H1 (cell line): ENCODE measurements around the gene DCTD. TPM values are rescaled to one million over a fixed set of nuclear protein-coding genes. Genes with fewer than 3 reads are reported as not detected.

Source experiments
- CTCF ChIA-PET: fragments of 300-600 bp; sonication (Branson Sonifier 250); formaldehyde crosslinking; loops from one replicate; lab custom pipeline; 2021; ENCODE audit not compliant: partially characterized antibody; lab: Charles Lee
- POLR2A ChIA-PET: fragments of 300-600 bp; sonication (Branson Sonifier 250); formaldehyde crosslinking; loops from one replicate; lab custom pipeline; 2021; ENCODE audit warnings: inconsistent platforms; ENCODE audit not compliant: partially characterized antibody; lab: Charles Lee
- DNase-seq, 2 experiments: peaks; one replicate each; pipeline versions ENCODE4 v3.0.0 to v3.0.0-alpha.2; 2010 to 2022; ENCODE audit warnings: low spot score in 2 of 2, low read depth in 1 of 2, mixed read lengths in 1 of 2
- FAIRE-seq: peaks from 2 replicates; lab custom pipeline; 2011; peaks lifted over from hg19 to GRCh38; lab: Jason Lieb, UNC
- H2AFZ ChIP-seq: 2 replicates; pipeline ENCODE4 v1.8.1; 2012; ENCODE audit warnings: low read length, inconsistent platforms
- H2AK5ac ChIP-seq: 2 replicates; pipeline ENCODE4 v1.6.1; 2013; ENCODE audit warnings: low read depth, low read length
- H2BK120ac ChIP-seq: replicated peaks from 2 replicates; pipeline ENCODE3; 2013; ENCODE audit warnings: low read depth, low read length, inconsistent platforms
- H2BK12ac ChIP-seq: 2 replicates; pipeline ENCODE4 v1.6.1; 2013; ENCODE audit warnings: low read depth, low read length
- H2BK15ac ChIP-seq: 2 replicates; pipeline ENCODE4 v1.6.1; 2013; ENCODE audit warnings: low read length
- H2BK20ac ChIP-seq: 2 replicates; pipeline ENCODE4 v1.6.1; 2013; ENCODE audit warnings: low read length
- H2BK5ac ChIP-seq: 2 replicates; pipeline ENCODE4 v1.6.1; 2013; ENCODE audit warnings: low read depth, low read length
- H3K14ac ChIP-seq: 2 replicates; pipeline ENCODE4 v1.6.1; 2013; ENCODE audit warnings: inconsistent platforms; ENCODE audit not compliant: insufficient read length
- H3K18ac ChIP-seq: 2 replicates; pipeline ENCODE4 v1.6.1; 2013; ENCODE audit warnings: low read length; ENCODE audit errors: extremely low read depth
- H3K23ac ChIP-seq: 2 replicates; pipeline ENCODE4 v1.6.1; 2013; ENCODE audit warnings: inconsistent platforms; ENCODE audit not compliant: insufficient read length
- H3K23me2 ChIP-seq: 2 replicates; pipeline ENCODE4 v1.6.1; 2013; ENCODE audit warnings: low read depth, low read length
- H3K27ac ChIP-seq: 2 replicates; pipeline ENCODE4 v1.6.1; 2011; ENCODE audit warnings: low read depth, low read length, inconsistent platforms
- H3K27me3 ChIP-seq, 4 experiments: replicated peaks in 1 of 4; 1 replicate in 1 of 4; 2 replicates in 3 of 4; pipeline versions ENCODE4 v1.6.1 to v1.8.1; 2011 to 2013; ENCODE audit warnings: low read length in 3 of 4, mild to moderate bottlenecking in 3 of 4, inconsistent platforms in 2 of 4, mixed read lengths in 2 of 4, moderate library complexity in 1 of 4; ENCODE audit not compliant: control insufficient read depth in 3 of 4, insufficient read depth in 3 of 4; ENCODE audit errors: extremely low read depth in 1 of 4
- H3K36me3 ChIP-seq, 4 experiments: 2 replicates each; pipeline versions ENCODE4 v1.6.1 to v1.8.1; 2011 to 2013; ENCODE audit warnings: mild to moderate bottlenecking in 4 of 4, low read length in 3 of 4, moderate library complexity in 2 of 4, control low read depth in 1 of 4, inconsistent platforms in 1 of 4; ENCODE audit not compliant: insufficient read depth in 4 of 4, control insufficient read depth in 2 of 4
- H3K4ac ChIP-seq: replicated peaks from 2 replicates; pipeline ENCODE3; 2013; ENCODE audit warnings: low read length, low read depth, mixed read lengths, inconsistent platforms; ENCODE audit not compliant: insufficient read length
- H3K4me1 ChIP-seq, 4 experiments: replicated peaks in 1 of 4; 1 replicate in 1 of 4; 2 replicates in 3 of 4; pipeline versions ENCODE4 v1.6.1 to v1.8.1; 2011 to 2013; ENCODE audit warnings: low read length in 3 of 4, inconsistent platforms in 2 of 4, mixed read lengths in 1 of 4; ENCODE audit not compliant: insufficient read depth in 4 of 4, control insufficient read depth in 3 of 4
- H3K4me2 ChIP-seq, 2 experiments: 2 replicates each; pipeline versions ENCODE4 v1.6.1 to v1.8.1; 2011 to 2013; ENCODE audit warnings: low read depth in 2 of 2, low read length in 2 of 2, control low read depth in 1 of 2, inconsistent platforms in 1 of 2, mild to moderate bottlenecking in 1 of 2; ENCODE audit not compliant: insufficient read depth in 1 of 2
- H3K4me3 ChIP-seq, 4 experiments: fragments of 200-600, 300-600 bp in 1 of 4; sonication (generic), shearing (Covaris generic), sonication (Bioruptor Twin) in 1 of 4; 2 replicates each; pipeline versions ENCODE4 v1.5.1 to v1.8.1; 2011 to 2016; ENCODE audit warnings: low read length in 4 of 4, low read depth in 3 of 4, control low read depth in 2 of 4, inconsistent platforms in 2 of 4, mild to moderate bottlenecking in 2 of 4, mixed read lengths in 1 of 4, moderate library complexity in 1 of 4; ENCODE audit not compliant: insufficient read depth in 2 of 4; ENCODE audit errors: extremely low read depth in 1 of 4
- H3K56ac ChIP-seq: replicated peaks from 2 replicates; pipeline ENCODE3; 2013; ENCODE audit warnings: low read depth, mild to moderate bottlenecking, mixed read lengths, low read length, inconsistent platforms; ENCODE audit not compliant: insufficient read length
- H3K79me1 ChIP-seq: 2 replicates; pipeline ENCODE4 v1.6.1; 2013; ENCODE audit warnings: low read depth, low read length, control low read depth
- H3K79me2 ChIP-seq, 2 experiments: 2 replicates each; pipeline versions ENCODE4 v1.6.1 to v1.8.1; 2012 to 2013; ENCODE audit warnings: low read length in 2 of 2, mild to moderate bottlenecking in 2 of 2, inconsistent platforms in 1 of 2; ENCODE audit not compliant: insufficient read depth in 2 of 2, control insufficient read depth in 1 of 2
- H3K9ac ChIP-seq, 4 experiments: replicated peaks in 1 of 4; 1 replicate in 1 of 4; 2 replicates in 3 of 4; pipeline versions ENCODE4 v1.6.1 to v1.8.1; 2011 to 2013; ENCODE audit warnings: low read depth in 3 of 4, low read length in 3 of 4, control low read depth in 2 of 4, mild to moderate bottlenecking in 2 of 4, moderate library complexity in 2 of 4, inconsistent platforms in 1 of 4; ENCODE audit errors: extremely low read depth in 1 of 4
- H3K9me3 ChIP-seq, 2 experiments: 2 replicates each; pipeline versions ENCODE4 v1.6.1 to v1.8.1; 2012 to 2013; ENCODE audit warnings: mild to moderate bottlenecking in 2 of 2, moderate library complexity in 2 of 2, control low read depth in 1 of 2, inconsistent platforms in 1 of 2, low read depth in 1 of 2, low read length in 1 of 2, mixed read lengths in 1 of 2; ENCODE audit not compliant: insufficient read depth in 2 of 2
- H4K20me1 ChIP-seq, 2 experiments: replicated peaks in 1 of 2; 2 replicates each; pipeline versions ENCODE3 to v1.8.1; 2011 to 2013; ENCODE audit warnings: inconsistent platforms in 2 of 2, low read length in 2 of 2, mild to moderate bottlenecking in 1 of 2; ENCODE audit not compliant: insufficient read depth in 2 of 2, control insufficient read depth in 1 of 2
- H4K5ac ChIP-seq: 2 replicates; pipeline ENCODE4 v1.6.1; 2013; ENCODE audit warnings: low read length, low read depth, mixed read lengths, inconsistent platforms; ENCODE audit not compliant: insufficient read length
- H4K8ac ChIP-seq: 2 replicates; pipeline ENCODE4 v1.8.0; 2013; ENCODE audit warnings: mild to moderate bottlenecking, moderate library complexity, low read length, inconsistent platforms; ENCODE audit not compliant: insufficient read depth; ENCODE audit errors: extremely low read depth
- H4K91ac ChIP-seq: replicated peaks from 2 replicates; pipeline ENCODE3; 2013; ENCODE audit warnings: low read length, mixed read lengths, inconsistent platforms; ENCODE audit not compliant: insufficient read length
- BCL11A ChIP-seq, 2 experiments: IDR thresholded peaks; one replicate each; pipeline ENCODE4 v1.6.1; 2011; ENCODE audit warnings: low read depth in 2 of 2, low read length in 2 of 2, mild to moderate bottlenecking in 2 of 2
- CHD1 ChIP-seq: IDR thresholded peaks from 2 replicates; pipeline ENCODE4 v1.6.1; 2012; ENCODE audit warnings: low read depth, low read length, improper control_type of control experiment
- GTF2F1 ChIP-seq: IDR thresholded peaks from 2 replicates; pipeline ENCODE4 v1.6.1; 2012; ENCODE audit warnings: low read depth, low read length, improper control_type of control experiment, borderline replicate concordance
- HDAC2 ChIP-seq, 2 experiments: fragments of 300-600 bp in 1 of 2; sonication (generic) in 1 of 2; IDR thresholded peaks; 2 replicates each; pipeline ENCODE4 v1.6.1; 2011 to 2012; ENCODE audit warnings: low read depth in 2 of 2, low read length in 2 of 2, mild to moderate bottlenecking in 2 of 2, moderate library complexity in 2 of 2, borderline replicate concordance in 1 of 2, inconsistent platforms in 1 of 2
- JUND ChIP-seq: IDR thresholded peaks from 2 replicates; pipeline ENCODE4 v1.6.1; 2011; ENCODE audit warnings: mild to moderate bottlenecking, improper control_type of control experiment, low read length
- MAX ChIP-seq: IDR thresholded peaks from 2 replicates; pipeline ENCODE4 v1.6.1; 2012; ENCODE audit warnings: inconsistent platforms
- NRF1 ChIP-seq: IDR thresholded peaks from 2 replicates; pipeline ENCODE4 v1.6.1; 2011; ENCODE audit warnings: mild to moderate bottlenecking, low read depth, low read length, improper control_type of control experiment
- POLR2AphosphoS5 ChIP-seq: IDR thresholded peaks from 2 replicates; pipeline ENCODE4 v1.6.1; 2011; ENCODE audit warnings: low read depth, low read length
- POU5F1 ChIP-seq: IDR thresholded peaks from 2 replicates; pipeline ENCODE4 v1.6.1; 2011; ENCODE audit warnings: low read depth, mild to moderate bottlenecking, low read length, moderate library complexity
- RFX5 ChIP-seq: IDR thresholded peaks from 2 replicates; pipeline ENCODE4 v1.6.1; 2011; ENCODE audit warnings: low read depth, low read length, improper control_type of control experiment, borderline replicate concordance
- SP4 ChIP-seq: IDR thresholded peaks from 2 replicates; pipeline ENCODE4 v1.6.1; 2012; ENCODE audit warnings: low read length, inconsistent platforms
- SRF ChIP-seq: IDR thresholded peaks from 2 replicates; pipeline ENCODE4 v1.6.1; 2011; ENCODE audit warnings: mild to moderate bottlenecking, low read depth, low read length, moderate library complexity
- TBP ChIP-seq: IDR thresholded peaks from 2 replicates; pipeline ENCODE4 v1.6.1; 2011; ENCODE audit warnings: low read depth, low read length, improper control_type of control experiment
- TCF12 ChIP-seq: IDR thresholded peaks from 2 replicates; pipeline ENCODE4 v1.6.1; 2011; ENCODE audit warnings: low read depth, mild to moderate bottlenecking, low read length
- ZNF274 ChIP-seq: IDR thresholded peaks from 2 replicates; pipeline ENCODE4 v1.7.0; 2012; ENCODE audit warnings: low read length, borderline replicate concordance; ENCODE audit errors: extremely low read depth
- whole genome bisulfite sequencing, 2 experiments: shearing (Covaris generic) in 1 of 2; methylation state at CpG; one replicate each; pipeline versions ENCODE4 v1.1.6 to v1.1.7; 2013 to 2015; ENCODE audit warnings: low lambda C conversion rate in 2 of 2, mixed read lengths in 2 of 2, inconsistent platforms in 1 of 2, low coverage in 1 of 2, missing lambda C conversion rate in 1 of 2; ENCODE audit not compliant: insufficient replicate concordance in 2 of 2, insufficient coverage in 1 of 2, insufficient read length in 1 of 2; ENCODE audit errors: extremely low coverage in 1 of 2, missing lambda C conversion rate in 1 of 2; 5-methylcytosine and 5-hydroxymethylcytosine counted together
- polyA plus RNA-seq, 7 experiments: library from polyadenylated mRNA; depleted of rRNA in 3 of 7; stranded (reverse) in 5 of 7; unstranded in 2 of 7; fragments of >200 nt in 5 of 7; fragments of 200-250 nt in 2 of 7; gene quantifications; 1 replicate in 5 of 7; 2 replicates in 1 of 7; 4 replicates in 1 of 7; pipeline versions ENCODE4 v1.2.1 to v1.2.3, GENCODE V29; 2011 to 2013; ENCODE audit warnings: missing spikeins in 2 of 7, mixed read lengths in 2 of 7
- total RNA-seq: library from RNA; stranded (reverse); fragmentation: NEBNext Ultra II Directional; extraction: Animal tissue kit (Norgen Biotek cat#: 25700); gene quantifications from 2 replicates; pipeline ENCODE4 v1.2.1, GENCODE V29; 2021

The DCTD gene
- total and polyA plus RNA-seq, 2 of the 8 experiments (the other 6 are each of a cell fraction or from before 2014, with no cell fraction given) = 60.2 to 69.5 TPM

GRCh38 chr4:182890202-182890601 lies 27.0 kb downstream of the DCTD start:
- H3K36me3 ChIP-seq = peaks cover 5 to 43% (median 15%) of the 10 kb centered on the region in 4 experiments
- no peaks in the 10 kb centered on the region for H3K79me2 ChIP-seq
- H2BK12ac ChIP-seq = no peak overlapping the region
- H3K27me3 ChIP-seq = no peaks in the 10 kb centered on the region
- H2BK15ac ChIP-seq = no peak overlapping the region
- H3K56ac ChIP-seq = no peak overlapping the region
- no peak for TF ChIP-seq BCL11A (IDR thresholded peaks at IDR 0.05; ENCODE audit: low read depth in 2 of 2, low read length in 2 of 2)
- TF ChIP-seq TBP = no peak
- TF ChIP-seq SP4 = no peak
- no peak for TF ChIP-seq ZNF274
- TF ChIP-seq CHD1 = no peak
- TF ChIP-seq TCF12 = no peak
- TF ChIP-seq RFX5 = no peak
- TF ChIP-seq POLR2AphosphoS5 = no peak
- no peak for TF ChIP-seq MAX
- TF ChIP-seq HDAC2 (IDR thresholded peaks at IDR 0.05; ENCODE audit: borderline replicate concordance in 1 of 2, low read depth in 2 of 2, low read length in 2 of 2) = no peak
- TF ChIP-seq GTF2F1 = no peak
- TF ChIP-seq JUND = no peak
- TF ChIP-seq POU5F1 = no peak
- no peak for TF ChIP-seq SRF
- no peak for TF ChIP-seq NRF1
- FAIRE-seq = no peak
- no peaks in the 10 kb centered on the region for H3K4me1 ChIP-seq
- no peaks in the 10 kb centered on the region for H4K20me1 ChIP-seq
- H3K9me3 ChIP-seq = peaks cover 0 to under 1% of the 10 kb centered on the region in 2 experiments; a peak in 1 of 4 replicates
- no peak overlapping the region for H4K91ac ChIP-seq
- no peak overlapping the region for H2AK5ac ChIP-seq
- H2BK5ac ChIP-seq = no peak overlapping the region
- no peak overlapping the region for H3K4ac ChIP-seq
- ChIA-PET CTCF (interaction anchor here (1.5 kb wide), 1 partner anchor 35 kb away, joined by 4 read pairs; no protein-coding TSS in a partner anchor), POLR2A (no interaction called here)
- 91% methylated on average over 10 of the region's 10 CpGs; no CpG with 5 or more reads in 1 of the 2 experiments for WGBS, 2 experiments
- H3K23ac ChIP-seq = no peak overlapping the region
- no peak overlapping the region for H2AFZ ChIP-seq
- no peak for DNase-seq
- no peaks in the 10 kb centered on the region for H3K79me1 ChIP-seq
- H3K23me2 ChIP-seq = no peaks in the 10 kb centered on the region
- H2BK120ac ChIP-seq = no peak overlapping the region
- no peak overlapping the region for H4K5ac ChIP-seq
- no peak overlapping the region for H3K18ac ChIP-seq
- no peak overlapping the region for H3K27ac ChIP-seq
- H2BK20ac ChIP-seq = no peak overlapping the region
- H4K8ac ChIP-seq = no peak overlapping the region
- H3K9ac ChIP-seq = no peak overlapping the region
- no peak overlapping the region for H3K4me2 ChIP-seq
- H3K4me3 ChIP-seq = no peak overlapping the region
- no peak overlapping the region for H3K14ac ChIP-seq
